GM13976 (cell line): ENCODE measurements around the gene ATP4A.

Experiments
- DNase-seq: peaks from one replicate; pipeline ENCODE4 v3.0.0; 2012; ENCODE audit warnings: low spot score
- in situ Hi-C: fragments of 300-500 bp; cut with MboI; formaldehyde crosslinking; loops from one replicate; pipeline ENCODE4 v1.12.0; 2022; ENCODE audit warnings: low sequenced_read_pairs, mixed read lengths, inconsistent platforms; ENCODE audit not compliant: unreplicated experiment
- TF ChIP-seq, protein P1 (sequence below): IDR thresholded peaks from 2 replicates; pipeline ENCODE4 v1.5.1; 2012; ENCODE audit warnings: borderline replicate concordance, mild to moderate bottlenecking; ENCODE audit not compliant: insufficient read depth; ENCODE audit errors: extremely low read depth, missing control alignments, control extremely low read depth

The ATP4A gene

DNA sequence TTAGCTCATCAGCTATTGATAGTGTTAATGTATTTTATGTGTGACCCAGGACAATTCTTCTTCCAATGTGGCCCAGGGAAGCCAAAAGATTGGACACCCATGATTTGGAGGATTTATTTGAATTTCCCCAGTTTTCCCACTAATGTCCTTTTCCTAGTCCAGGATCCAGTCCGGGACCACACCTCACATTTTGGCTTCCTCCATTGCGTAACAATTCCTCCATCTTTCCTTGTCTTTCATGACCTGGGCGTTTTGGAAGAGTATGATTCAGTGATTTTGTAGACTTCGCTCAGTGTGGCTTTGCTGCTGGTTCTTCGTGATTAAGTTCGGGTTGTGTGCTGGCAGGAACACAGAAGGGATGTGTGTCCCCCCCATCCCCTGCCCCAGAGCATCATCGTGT is 3.3 kb upstream of the ATP4A start:
- no peak for DNase-seq
- in situ Hi-C loops, result no loop called here
- TF ChIP-seq, protein P1, sequence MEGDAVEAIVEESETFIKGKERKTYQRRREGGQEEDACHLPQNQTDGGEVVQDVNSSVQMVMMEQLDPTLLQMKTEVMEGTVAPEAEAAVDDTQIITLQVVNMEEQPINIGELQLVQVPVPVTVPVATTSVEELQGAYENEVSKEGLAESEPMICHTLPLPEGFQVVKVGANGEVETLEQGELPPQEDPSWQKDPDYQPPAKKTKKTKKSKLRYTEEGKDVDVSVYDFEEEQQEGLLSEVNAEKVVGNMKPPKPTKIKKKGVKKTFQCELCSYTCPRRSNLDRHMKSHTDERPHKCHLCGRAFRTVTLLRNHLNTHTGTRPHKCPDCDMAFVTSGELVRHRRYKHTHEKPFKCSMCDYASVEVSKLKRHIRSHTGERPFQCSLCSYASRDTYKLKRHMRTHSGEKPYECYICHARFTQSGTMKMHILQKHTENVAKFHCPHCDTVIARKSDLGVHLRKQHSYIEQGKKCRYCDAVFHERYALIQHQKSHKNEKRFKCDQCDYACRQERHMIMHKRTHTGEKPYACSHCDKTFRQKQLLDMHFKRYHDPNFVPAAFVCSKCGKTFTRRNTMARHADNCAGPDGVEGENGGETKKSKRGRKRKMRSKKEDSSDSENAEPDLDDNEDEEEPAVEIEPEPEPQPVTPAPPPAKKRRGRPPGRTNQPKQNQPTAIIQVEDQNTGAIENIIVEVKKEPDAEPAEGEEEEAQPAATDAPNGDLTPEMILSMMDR, result no peak

DNA sequence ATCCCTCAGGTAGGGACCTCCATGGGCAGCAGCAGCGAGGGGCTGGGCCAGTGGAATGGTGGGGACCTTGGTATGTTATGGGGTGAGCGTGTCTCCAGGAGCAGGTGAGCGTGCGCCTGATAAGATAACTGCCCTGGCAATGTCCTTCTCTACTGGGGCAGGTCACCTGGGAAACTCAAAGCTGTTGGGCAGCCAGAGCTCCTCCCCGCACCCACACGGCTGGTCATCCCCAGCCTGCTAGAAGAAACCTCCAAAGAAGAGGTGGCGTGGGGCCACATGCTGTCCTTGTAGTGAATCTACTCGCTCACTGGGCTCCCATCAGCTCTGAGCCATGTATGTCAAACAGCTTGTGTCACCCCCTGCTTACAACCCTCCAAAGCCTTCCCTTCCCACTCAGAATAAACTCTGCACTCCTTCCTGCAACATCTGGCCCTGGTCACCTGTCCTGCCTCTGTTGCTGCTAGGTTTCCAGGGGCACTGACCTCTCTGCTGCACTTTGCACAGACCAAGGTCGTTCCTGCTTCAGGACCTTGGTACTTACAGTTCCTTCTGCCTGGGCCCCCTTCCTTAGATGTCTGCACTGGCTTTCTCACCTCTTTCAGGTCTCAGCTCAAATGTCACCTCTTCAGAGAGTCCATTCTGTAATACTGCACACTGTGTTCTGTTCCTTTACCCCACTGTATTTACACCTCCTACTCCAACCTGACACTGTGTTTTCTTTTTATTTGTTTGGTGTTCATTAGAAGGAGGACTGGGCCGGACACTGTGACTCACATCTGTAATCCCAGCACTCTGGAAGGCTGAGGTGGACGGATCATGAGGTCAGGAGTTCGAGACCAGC is 1.8 kb upstream of the ATP4A start:
- in situ Hi-C loops, result no loop called here
- DNase-seq, result no peak
- TF ChIP-seq, protein P1, result no peak

DNA sequence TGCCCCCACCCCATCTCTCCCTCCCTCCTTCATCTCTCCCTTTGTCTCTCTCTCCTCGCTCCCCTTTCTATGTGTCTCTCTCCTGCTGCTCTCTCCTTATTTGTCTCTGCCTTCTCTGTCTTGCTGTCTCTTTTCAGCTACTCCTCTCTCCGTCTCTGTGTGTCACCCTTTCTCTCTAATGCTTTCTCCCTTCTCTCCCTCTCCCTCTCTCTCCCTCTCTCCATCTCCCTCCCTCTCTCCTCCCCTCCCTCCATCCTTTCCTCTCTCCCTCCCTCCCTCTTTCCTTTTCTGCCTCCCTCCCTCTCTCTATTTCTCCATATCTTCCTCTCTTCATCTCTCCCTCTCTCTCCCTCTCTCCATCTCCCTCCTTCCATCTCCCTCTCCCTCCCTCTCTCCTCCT is 682 bp downstream of the ATP4A start:
- TF ChIP-seq, protein P1, result no peak
- DNase-seq, result no peak
- in situ Hi-C loops, result no loop called here

DNA sequence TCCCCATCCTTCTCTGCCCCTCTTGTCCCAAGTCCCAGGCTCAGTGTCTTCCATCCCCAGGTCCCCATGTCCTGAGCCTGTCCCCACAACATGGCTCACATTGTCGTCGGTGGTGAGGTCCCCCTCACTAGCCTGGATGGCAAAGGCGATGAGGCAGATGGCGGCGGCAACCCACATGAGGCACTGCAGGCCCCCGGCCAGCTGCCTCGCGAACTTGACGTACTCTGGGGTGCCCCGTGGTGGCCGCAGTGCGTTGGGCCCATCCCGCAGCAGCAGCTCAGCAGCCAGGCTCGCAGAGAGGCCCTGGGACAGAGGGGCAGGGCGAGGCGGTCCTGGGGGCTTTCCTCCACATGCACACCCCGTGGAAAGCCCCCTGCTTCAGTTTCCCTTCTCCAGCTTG is 1.1 kb downstream of the ATP4A start:
- DNase-seq, result no peak
- TF ChIP-seq, protein P1, result no peak
- in situ Hi-C loops, result no loop called here

DNA sequence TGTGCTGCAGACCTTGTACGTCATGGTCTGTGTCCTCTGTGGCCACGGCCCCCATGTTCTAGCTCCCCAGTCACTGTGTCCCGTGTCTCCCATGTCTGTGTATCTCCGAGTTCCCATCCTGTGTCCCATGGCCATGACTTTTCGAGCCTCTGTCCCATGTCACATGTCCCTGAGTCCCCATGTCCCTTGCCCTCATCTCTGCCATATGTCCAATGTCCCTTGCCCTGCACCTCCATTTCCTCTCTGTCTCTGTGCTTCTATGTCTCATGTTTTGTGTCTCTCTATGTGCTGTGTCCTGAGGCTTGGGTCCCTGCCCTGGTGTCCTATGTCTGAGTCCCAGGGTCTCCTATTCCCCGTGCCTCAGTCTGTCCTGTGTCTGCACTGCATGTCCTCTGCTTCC is 2.0 kb downstream of the ATP4A start:
- no peak for DNase-seq
- in situ Hi-C loops, result no loop called here
- TF ChIP-seq, protein P1, result no peak

DNA sequence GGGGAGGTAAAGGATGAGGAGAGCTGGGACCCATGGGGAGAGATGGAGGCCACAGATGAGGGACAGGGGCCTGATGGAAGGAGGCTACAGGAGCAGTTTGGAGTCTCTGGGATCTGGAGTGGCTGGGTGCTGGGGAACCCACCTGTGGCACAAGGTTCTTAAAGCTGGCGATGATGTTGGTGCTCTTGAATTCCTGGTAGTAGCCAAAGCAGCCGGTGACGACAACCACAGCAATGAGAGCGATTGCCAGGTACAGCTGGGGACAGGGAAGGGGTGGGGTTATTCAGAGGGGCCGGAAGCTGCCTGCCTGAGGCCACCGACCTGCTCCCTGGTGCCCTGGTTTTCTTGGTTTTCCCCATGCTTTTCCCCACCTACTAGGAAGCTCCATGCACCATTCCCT is 2.8 kb downstream of the ATP4A start:
- DNase-seq, result no peak
- TF ChIP-seq, protein P1, result no peak
- in situ Hi-C loops, result no loop called here
